T-helper 1 cell treated with Interleukin-12 subunit alpha and Interleukin-12 subunit beta and Interleukin-4 antibody, amounts not matched to agents 30 ng/mL and 1 ng/mL, for 36 hours (primary cell): Measurements from ENCODE around the gene ANKS3. TPM values are rescaled to one million over a fixed set of nuclear protein-coding genes. Genes with fewer than 3 reads are reported as not detected.

Experiments
- intact Hi-C: fragments of 100-400 bp; cut with micrococcal nuclease; formaldehyde crosslinking; loops from one replicate; pipeline ENCODE4 v1.15.1; 2024
- total RNA-seq: library from RNA; stranded (reverse); gene quantifications from 2 replicates; pipeline ENCODE4 v1.2.3, GENCODE V29; 2022

ANKS3 gene
- total RNA-seq, 1 donor from 2014 or later, result 17.2 TPM

DNA sequence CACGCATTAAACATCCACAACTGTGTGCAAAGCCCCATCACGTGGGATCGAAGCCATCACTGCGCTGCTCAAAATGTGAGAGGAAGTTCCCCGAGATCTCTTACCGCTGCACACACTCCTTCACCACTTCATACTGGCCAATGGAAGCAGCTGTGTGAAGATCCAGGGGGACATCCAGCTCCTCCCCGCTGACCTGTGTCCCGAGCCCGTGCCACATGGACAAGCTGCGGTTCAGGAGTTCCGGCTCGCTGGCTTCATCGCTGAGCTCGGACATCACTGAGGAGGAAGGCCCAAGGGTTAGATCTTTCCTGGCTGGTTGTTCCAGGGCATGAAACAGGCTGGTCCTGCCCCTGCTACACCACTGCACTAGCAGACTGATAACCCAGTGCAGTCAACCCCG lies 4.2 kb downstream of the ANKS3 start:
- intact Hi-C loops, result loop anchor here (5.0 kb wide), 2 partner anchors 342 to 378 kb away; partner anchors contain the start of genes ALG1 and PAM16

DNA sequence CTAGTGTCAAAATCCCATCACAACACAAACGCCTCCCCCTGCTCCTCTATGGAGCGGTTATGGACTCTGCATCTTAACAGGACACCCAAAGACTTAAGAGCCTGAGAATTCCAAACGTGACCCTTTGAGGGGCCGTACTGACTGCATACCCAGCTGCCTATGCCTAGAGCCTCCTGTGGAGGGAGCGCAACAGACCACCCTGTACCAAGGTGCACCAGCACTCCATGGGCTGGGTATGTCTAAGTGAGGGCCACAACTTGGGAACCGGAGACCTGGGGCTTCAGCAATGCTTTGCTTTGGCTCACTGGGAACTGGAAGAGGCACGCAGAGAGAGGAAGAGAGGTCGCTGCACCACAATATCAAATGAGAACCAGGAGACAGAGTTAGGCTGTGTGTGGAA lies 5.4 kb downstream of the ANKS3 start:
- intact Hi-C loops, result no loop called here

GRCh38 chr16:4726616-4727015 lies 7.5 kb downstream of the ANKS3 start:
- intact Hi-C loops, result no loop called here

- intact Hi-C loops, result no loop called here
Observed at GRCh38 chr16:4724661-4725270, 9.3 kb downstream of the ANKS3 start.

- intact Hi-C loops, result no loop called here
Observed at GRCh38 chr16:4723071-4723767, 10.9 kb downstream of the ANKS3 start.

DNA sequence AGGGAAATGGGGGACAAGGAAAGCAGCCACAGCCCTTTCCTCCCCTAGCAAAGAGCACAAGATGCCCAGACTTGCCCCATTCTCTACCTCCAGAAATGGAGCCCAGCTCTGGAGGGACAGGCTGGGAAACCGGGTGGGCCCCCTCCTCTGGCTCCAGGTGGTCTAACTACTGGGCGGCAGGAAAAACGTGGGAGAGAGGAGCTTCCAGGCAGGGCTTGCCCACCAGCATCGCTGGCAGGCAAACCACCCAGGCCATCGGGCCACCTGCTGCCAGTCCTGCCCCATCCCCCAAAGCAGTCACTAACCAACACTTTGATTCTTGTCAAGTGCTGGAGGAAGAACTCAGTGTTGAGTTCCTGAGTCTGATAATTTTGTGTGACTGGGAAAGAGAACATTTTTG lies 15.6 kb downstream of the ANKS3 start:
- intact Hi-C loops, result no loop called here

- intact Hi-C loops, result no loop called here
Observed at GRCh38 chr16:4714996-4715395, 19.1 kb downstream of the ANKS3 start.

DNA sequence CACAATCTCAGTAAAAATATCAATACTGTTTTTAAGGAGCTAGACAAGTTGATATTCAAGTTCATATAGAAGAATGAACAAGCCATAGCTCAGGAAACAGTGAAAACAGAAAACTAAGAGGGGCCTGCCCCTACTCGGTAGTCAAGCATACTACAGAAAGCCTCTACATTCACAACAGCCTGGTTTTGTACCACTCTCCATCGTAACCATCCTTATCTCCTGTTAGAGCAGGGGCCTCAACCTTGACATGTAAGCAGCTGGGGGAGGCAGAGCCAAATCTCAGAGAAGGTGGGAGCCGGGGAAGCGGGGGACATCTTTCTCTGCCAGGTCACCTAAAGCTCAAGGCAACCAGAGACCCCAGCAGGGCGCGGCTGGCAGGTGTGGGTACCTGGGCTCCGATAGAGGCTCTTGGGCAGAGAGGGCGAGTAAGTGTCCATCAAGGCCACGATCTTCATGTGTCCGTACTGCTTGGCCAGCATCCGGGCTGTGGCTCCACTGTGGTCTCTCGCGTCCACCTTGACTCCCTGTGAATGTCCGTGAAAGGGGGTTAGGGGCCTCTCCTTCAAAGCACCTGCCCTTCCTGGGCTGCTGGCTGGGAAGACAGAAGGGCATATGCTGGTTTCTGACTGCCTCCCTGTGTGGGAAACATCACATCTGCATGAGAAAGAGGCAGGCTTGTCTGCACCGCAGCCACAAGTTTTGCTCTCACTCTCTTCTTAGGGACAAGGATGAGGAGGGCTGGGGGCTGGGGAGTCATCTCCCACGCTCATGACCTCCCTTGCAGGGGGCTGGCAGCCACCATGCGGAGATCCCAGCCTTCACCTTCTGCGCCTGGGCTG lies 20.2 kb downstream of the ANKS3 start:
- intact Hi-C loops, result no loop called here

GRCh38 chr16:4709481-4709880 lies 24.6 kb downstream of the ANKS3 start:
- intact Hi-C loops, result no loop called here

DNA sequence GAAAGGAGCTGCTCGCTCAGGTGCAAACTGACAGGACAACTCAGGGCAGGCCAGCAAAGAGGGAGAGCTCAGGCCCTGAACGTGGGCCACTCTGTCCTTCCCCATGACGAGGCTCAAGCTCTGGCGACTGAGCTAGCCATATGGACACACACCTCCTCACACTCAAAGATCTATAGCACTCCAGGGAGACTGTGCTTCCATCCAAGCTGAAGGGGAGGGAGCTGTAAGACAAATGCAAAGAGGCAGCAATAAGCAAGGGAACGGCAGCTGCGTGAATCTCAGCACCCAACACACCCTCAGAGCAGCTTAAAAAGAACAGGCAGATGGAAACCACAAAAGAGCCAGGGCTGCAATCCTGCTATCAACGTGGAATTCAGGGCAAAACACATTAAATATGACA lies 27.2 kb downstream of the ANKS3 start:
- intact Hi-C loops, result no loop called here

DNA sequence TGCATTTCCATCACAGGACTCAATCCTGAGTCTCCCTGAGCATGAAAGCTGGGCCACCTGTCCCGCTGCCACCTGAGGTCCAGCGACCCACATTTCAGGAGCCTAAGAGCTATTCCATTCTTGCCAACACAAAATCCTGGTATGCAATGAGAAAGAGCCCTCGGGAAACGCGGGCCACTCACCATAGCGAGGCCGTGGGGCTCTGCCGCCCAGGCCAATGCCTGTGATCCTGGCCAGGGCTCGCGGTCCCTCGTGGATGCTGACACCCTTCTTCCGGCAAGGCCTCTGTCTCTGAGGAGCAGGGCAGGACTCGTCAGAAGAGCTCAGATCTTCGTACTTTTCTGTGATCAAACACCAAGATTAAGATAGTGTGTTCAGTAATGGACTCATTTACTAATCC lies 29.2 kb downstream of the ANKS3 start:
- intact Hi-C loops, result no loop called here

GRCh38 chr16:4704491-4704890 lies 29.6 kb downstream of the ANKS3 start:
- intact Hi-C loops, result no loop called here

GRCh38 chr16:4703906-4704305 lies 30.2 kb downstream of the ANKS3 start:
- intact Hi-C loops, result no loop called here

DNA sequence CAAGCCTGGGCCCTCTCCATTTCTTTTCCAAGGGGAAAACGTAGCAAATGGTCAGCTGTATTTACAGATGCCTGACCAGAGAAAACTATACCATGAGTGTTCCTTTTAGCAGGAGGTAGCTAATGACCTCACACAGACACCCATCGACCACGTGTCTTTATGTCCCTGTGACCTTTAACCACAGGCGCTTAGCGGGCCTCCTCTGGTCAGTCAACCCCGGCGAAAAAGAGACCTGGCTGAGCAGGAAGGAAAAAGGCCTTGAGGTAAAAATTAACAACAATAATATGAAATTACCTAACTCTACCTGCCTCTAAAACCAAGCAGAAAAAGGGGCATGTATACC lies 31.6 kb downstream of the ANKS3 start:
- intact Hi-C loops, result no loop called here

DNA sequence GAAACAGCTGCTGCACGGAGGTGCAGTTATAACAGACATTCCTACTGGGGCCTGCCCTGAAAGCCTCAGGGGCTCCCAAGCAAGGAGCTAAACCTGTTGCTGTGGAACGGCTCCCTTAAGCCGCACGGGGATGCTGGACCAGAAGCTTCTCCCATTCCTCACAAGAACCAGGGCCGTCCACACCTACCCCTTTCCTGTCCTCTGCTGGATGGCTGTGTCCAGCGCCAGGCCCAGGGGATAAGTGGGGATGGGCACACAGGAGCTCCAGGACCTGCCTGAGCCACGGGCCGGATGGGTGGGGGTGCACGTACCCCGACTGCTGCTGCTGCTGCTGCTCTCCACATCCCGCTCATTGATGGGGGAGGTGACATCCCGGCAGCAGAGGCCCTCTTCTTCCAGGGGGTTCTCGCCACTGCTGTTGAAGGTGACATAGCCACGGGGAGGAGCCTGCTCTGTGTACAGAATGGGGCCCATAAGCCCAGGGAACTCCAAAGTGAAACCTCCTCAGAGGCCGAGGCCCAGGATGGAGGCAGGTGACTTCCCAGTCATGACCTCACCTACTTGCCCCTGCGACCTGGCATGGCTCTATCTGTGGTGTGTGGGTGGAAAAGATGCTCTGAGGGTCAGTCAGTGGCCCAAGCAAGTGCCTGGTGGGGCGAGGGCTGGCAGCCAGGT lies 32.1 kb downstream of the ANKS3 start:
- intact Hi-C loops, result no loop called here

DNA sequence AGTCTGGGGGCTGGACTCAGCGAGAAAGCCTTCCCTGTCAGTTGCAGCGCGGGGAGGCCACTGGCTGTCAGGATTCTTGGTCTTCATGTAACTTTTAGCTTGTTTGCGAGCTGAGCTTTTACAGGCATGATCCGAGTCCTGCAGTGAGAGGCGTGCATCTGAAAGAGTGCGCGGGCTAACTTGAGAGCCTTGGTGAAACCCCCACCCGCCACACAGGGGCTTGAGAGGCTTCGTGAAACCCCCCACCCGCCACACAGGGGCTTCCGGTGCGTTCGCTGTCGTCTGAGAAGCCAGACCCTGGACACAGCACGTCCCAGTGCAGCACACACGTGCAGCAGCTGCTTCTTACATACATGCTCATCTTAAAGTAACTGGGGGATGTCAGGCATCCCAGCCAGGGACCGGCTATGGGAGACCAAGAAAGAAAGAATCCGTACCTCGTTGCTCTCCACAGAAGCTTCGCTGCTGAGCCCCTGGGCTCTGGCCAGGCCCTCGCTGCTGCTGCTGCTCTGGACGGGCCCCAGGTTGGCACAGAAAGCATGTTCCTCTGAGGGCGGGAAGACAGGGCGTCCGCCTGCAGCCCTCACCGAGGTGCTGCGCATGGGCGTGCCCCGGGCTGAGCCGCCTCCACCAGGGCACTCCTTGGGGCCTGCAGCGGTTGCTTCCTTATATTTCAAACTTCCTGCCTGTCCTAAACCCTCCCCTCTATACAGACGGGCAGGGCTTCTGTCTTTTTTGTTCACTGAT lies 32.9 kb downstream of the ANKS3 start:
- intact Hi-C loops, result no loop called here

GRCh38 chr16:4700380-4700996 lies 33.6 kb downstream of the ANKS3 start:
- intact Hi-C loops, result no loop called here

GRCh38 chr16:4699046-4699556 lies 35.0 kb downstream of the ANKS3 start:
- intact Hi-C loops, result no loop called here

DNA sequence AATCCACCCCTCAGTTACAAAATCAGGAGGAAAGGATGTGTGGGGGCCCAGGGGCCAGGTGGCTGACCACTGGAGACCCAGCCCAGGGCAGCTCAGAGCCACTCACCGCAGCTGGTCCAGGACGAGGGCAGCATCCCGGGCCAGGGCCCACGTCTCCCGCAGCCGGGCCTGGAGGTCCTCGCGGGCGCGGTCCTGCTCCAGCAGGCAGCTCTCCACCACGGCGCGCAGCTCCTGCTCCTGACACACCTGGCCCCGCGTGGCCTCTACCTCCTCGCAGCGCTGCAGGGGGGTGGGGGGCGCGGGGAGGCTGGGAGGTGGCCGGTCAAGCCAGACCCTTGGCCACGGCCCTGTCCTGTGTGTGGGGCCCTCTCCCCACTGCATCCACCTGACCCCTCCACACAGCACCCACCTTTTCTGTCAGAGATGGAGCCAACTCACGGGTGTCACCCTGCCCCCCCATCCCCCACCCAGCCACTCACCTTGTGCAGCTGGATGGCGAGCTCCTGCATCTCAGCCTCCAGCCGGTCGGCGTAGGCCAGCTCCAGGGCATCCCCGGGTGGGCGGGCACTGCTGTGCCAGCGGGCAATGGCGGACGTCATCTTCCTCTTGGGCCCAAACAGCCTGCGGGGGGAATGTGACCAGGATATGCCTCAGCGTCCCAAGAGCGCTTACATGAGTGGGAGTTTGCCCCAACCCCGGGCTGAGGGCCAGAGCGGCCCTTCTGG lies 35.6 kb downstream of the ANKS3 start:
- intact Hi-C loops, result no loop called here

DNA sequence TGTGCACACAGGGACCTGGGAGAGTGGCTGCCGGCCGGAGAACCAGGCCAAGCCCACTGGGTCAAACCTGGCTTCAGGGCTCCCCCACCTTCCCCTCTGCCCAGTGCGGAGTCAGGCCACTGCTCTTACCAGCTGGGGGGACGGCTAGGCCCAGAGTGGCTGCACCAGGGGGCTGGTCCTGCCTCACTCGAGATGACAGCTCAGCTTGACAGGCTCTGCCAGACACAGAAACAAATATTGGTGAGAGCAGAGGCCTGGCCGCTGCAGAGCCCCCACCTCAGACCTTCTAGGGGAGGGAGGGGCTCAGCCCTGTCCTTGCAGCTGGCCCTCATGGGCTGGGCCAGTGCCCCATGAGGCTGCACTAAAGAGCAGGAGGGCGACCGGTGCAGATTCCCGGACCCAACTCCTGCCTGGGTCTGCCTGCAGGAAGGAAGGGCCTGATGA lies 36.2 kb downstream of the ANKS3 start:
- intact Hi-C loops, result no loop called here
